HG02798 (cell line): ENCODE measurements around the gene PTPRM.

Experiments
- ATAC-seq: cut with Tn5 transposase; IDR thresholded peaks from one replicate; pipeline ENCODE4 v1.9.1; 2021; ENCODE audit warnings: mild to moderate bottlenecking; ENCODE audit not compliant: unreplicated experiment, poor library complexity

The PTPRM gene

GRCh38 chr18:7839548-7839947 lies 272.4 kb downstream of the PTPRM start:
- ATAC-seq: no peak

GRCh38 chr18:7840411-7840810 lies 273.3 kb downstream of the PTPRM start:
- no peak for ATAC-seq

GRCh38 chr18:7844017-7844416 lies 276.9 kb downstream of the PTPRM start:
- no peak for ATAC-seq

GRCh38 chr18:7844418-7844817 lies 277.3 kb downstream of the PTPRM start:
- no peak for ATAC-seq

GRCh38 chr18:7846335-7846734 lies 279.2 kb downstream of the PTPRM start:
- ATAC-seq: no peak

GRCh38 chr18:7847357-7848053 lies 280.4 kb downstream of the PTPRM start:
- ATAC-seq: no peak

- no peak for ATAC-seq
These were observed 280.9 kb downstream of the PTPRM start for GRCh38 chr18:7848054-7848412.

- ATAC-seq: no peak
These were observed 283.3 kb downstream of the PTPRM start for GRCh38 chr18:7850446-7850845.

GRCh38 chr18:7855028-7855427 lies 287.9 kb downstream of the PTPRM start:
- no peak for ATAC-seq

GRCh38 chr18:7855671-7856070 lies 288.6 kb downstream of the PTPRM start:
- ATAC-seq: no peak

- ATAC-seq: no peak
These were observed 289.0 kb downstream of the PTPRM start for GRCh38 chr18:7856116-7856515.

GRCh38 chr18:7856733-7857132 lies 289.6 kb downstream of the PTPRM start:
- no peak for ATAC-seq

GRCh38 chr18:7857562-7857961 lies 290.4 kb downstream of the PTPRM start:
- ATAC-seq: no peak

GRCh38 chr18:7859122-7859521 lies 292.0 kb downstream of the PTPRM start:
- ATAC-seq: no peak

- ATAC-seq: no peak
These were observed 303.1 kb downstream of the PTPRM start for GRCh38 chr18:7870266-7870665.

- no peak for ATAC-seq
These were observed 303.7 kb downstream of the PTPRM start for GRCh38 chr18:7870855-7871254.

GRCh38 chr18:7871560-7872456 lies 304.7 kb downstream of the PTPRM start:
- no peak for ATAC-seq

GRCh38 chr18:7872569-7872968 lies 305.5 kb downstream of the PTPRM start:
- no peak for ATAC-seq

GRCh38 chr18:7873316-7873715 lies 306.2 kb downstream of the PTPRM start:
- ATAC-seq: no peak

- no peak for ATAC-seq
These were observed 309.4 kb downstream of the PTPRM start for GRCh38 chr18:7876354-7877104.

- ATAC-seq: no peak
These were observed 310.5 kb downstream of the PTPRM start for GRCh38 chr18:7877609-7878008.
